GM12873 (cell line): ENCODE data around the gene MYMK.

Experiments used
- CTCF ChIP-seq: IDR thresholded peaks from 2 replicates; pipeline ENCODE4 v1.5.1; 2012; ENCODE audit warnings: low read depth, mild to moderate bottlenecking, moderate library complexity, low read length, control low read depth; ENCODE audit not compliant: insufficient read depth; ENCODE audit errors: missing control alignments

Gene MYMK

GRCh38 chr9:133519693-133520092 lies 5.1 kb downstream of the MYMK start:
- no peak for TF ChIP-seq CTCF

GRCh38 chr9:133518706-133519449 lies 5.9 kb downstream of the MYMK start:
- no peak for TF ChIP-seq CTCF

GRCh38 chr9:133518200-133518599 lies 6.6 kb downstream of the MYMK start:
- TF ChIP-seq CTCF, result no peak

- TF ChIP-seq CTCF, result no peak
These were observed 7.0 kb downstream of the MYMK start for GRCh38 chr9:133517711-133518110.

GRCh38 chr9:133516961-133517350 lies 7.8 kb downstream of the MYMK start:
- TF ChIP-seq CTCF, result no peak

- TF ChIP-seq CTCF, result no peak
These were observed 8.4 kb downstream of the MYMK start for GRCh38 chr9:133516256-133516960.

- TF ChIP-seq CTCF, result no peak
These were observed 9.0 kb downstream of the MYMK start for GRCh38 chr9:133515615-133516255.
